ENCODE measurements around the gene PLXNA2.

The PLXNA2 gene

GRCh38 chr1:208160259-208160819, 83.8 kb downstream of the PLXNA2 start:
- DNase-seq (ENCODE audit: low read depth): no peak

- DNase-seq (ENCODE audit: low read depth): no peak
These were observed 84.5 kb downstream of the PLXNA2 start for GRCh38 chr1:208159555-208160258.

- no peak for DNase-seq (ENCODE audit: low read depth)
These were observed 85.3 kb downstream of the PLXNA2 start for GRCh38 chr1:208158640-208159554.

GRCh38 chr1:208157769-208158168, 86.4 kb downstream of the PLXNA2 start:
- DNase-seq (ENCODE audit: low read depth): no peak

- DNase-seq (ENCODE audit: low read depth): no peak
These were observed 87.4 kb downstream of the PLXNA2 start for GRCh38 chr1:208156741-208157140.

- no peak for DNase-seq (ENCODE audit: low read depth)
These were observed 87.9 kb downstream of the PLXNA2 start for GRCh38 chr1:208156310-208156709.

- no peak for DNase-seq (ENCODE audit: low read depth)
These were observed 89.2 kb downstream of the PLXNA2 start for GRCh38 chr1:208154679-208155642.

- DNase-seq (ENCODE audit: low read depth): no peak
These were observed 90.1 kb downstream of the PLXNA2 start for GRCh38 chr1:208154040-208154439.

GRCh38 chr1:208153386-208153785, 90.8 kb downstream of the PLXNA2 start:
- no peak for DNase-seq (ENCODE audit: low read depth)

GRCh38 chr1:208151728-208152598, 92.2 kb downstream of the PLXNA2 start:
- no peak for DNase-seq (ENCODE audit: low read depth)

GRCh38 chr1:208150833-208151458, 93.2 kb downstream of the PLXNA2 start:
- DNase-seq (ENCODE audit: low read depth): no peak

- DNase-seq (ENCODE audit: low read depth): no peak
These were observed 94.2 kb downstream of the PLXNA2 start for GRCh38 chr1:208149776-208150514.

- DNase-seq (ENCODE audit: low read depth): no peak
These were observed 95.0 kb downstream of the PLXNA2 start for GRCh38 chr1:208149213-208149612.

- no peak for DNase-seq (ENCODE audit: low read depth)
These were observed 95.8 kb downstream of the PLXNA2 start for GRCh38 chr1:208148380-208148779.

- DNase-seq (ENCODE audit: low read depth): no peak
These were observed 97.5 kb downstream of the PLXNA2 start for GRCh38 chr1:208146650-208147049.

GRCh38 chr1:208145167-208145566, 99.0 kb downstream of the PLXNA2 start:
- no peak for DNase-seq (ENCODE audit: low read depth)

- DNase-seq (ENCODE audit: low read depth): no peak
These were observed 101.4 kb downstream of the PLXNA2 start for GRCh38 chr1:208142590-208143382.

- no peak for DNase-seq (ENCODE audit: low read depth)
These were observed 102.5 kb downstream of the PLXNA2 start for GRCh38 chr1:208141610-208142192.
